Measurements from ENCODE around the gene C3orf49. TPM values are rescaled to one million over a fixed set of nuclear protein-coding genes. Genes with fewer than 3 reads are reported as not detected.

Gene C3orf49
- polyA plus RNA-seq, 1 of the 3 experiments (the other 2 are of a cell fraction) = not detected

- TF ChIP-seq, protein P1, sequence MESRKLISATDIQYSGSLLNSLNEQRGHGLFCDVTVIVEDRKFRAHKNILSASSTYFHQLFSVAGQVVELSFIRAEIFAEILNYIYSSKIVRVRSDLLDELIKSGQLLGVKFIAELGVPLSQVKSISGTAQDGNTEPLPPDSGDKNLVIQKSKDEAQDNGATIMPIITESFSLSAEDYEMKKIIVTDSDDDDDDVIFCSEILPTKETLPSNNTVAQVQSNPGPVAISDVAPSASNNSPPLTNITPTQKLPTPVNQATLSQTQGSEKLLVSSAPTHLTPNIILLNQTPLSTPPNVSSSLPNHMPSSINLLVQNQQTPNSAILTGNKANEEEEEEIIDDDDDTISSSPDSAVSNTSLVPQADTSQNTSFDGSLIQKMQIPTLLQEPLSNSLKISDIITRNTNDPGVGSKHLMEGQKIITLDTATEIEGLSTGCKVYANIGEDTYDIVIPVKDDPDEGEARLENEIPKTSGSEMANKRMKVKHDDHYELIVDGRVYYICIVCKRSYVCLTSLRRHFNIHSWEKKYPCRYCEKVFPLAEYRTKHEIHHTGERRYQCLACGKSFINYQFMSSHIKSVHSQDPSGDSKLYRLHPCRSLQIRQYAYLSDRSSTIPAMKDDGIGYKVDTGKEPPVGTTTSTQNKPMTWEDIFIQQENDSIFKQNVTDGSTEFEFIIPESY (IDR thresholded peaks at IDR 0.05; ENCODE audit: borderline replicate concordance, low read depth) = no peak
- no peak for TF ChIP-seq YY1 (IDR thresholded peaks at IDR 0.05; ENCODE audit: low read depth)
- TF ChIP-seq FOSL2 (IDR thresholded peaks at IDR 0.05; ENCODE audit: borderline replicate concordance, low read depth) = peak; percentile 43; the same call in 1 of the 2 replicates
- TF ChIP-seq SIN3A (IDR thresholded peaks at IDR 0.05; ENCODE audit: borderline replicate concordance, low read depth, low read length) = no peak
- TF ChIP-seq, protein P2, sequence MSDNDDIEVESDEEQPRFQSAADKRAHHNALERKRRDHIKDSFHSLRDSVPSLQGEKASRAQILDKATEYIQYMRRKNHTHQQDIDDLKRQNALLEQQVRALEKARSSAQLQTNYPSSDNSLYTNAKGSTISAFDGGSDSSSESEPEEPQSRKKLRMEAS (IDR thresholded peaks at IDR 0.05; ENCODE audit: low read depth) = no peak
- no peak for TF ChIP-seq GATA2 (CRISPR knock-in tag; IDR thresholded peaks at IDR 0.05)
- no peak for TF ChIP-seq NFIC (IDR thresholded peaks at IDR 0.05; ENCODE audit: borderline replicate concordance)
Measured at GRCh38 chr3:63824309-63824708, 5.2 kb downstream of the C3orf49 start (continued).

- H3F3A ChIP-seq (replicated peaks; ENCODE audit: insufficient read depth) = no peaks in the 10 kb centered on the region
- H3K9ac ChIP-seq = no peak overlapping the region
- no peaks in the 10 kb centered on the region for H3K4me1 ChIP-seq (ENCODE audit: control insufficient read depth in 1 of 2, insufficient read depth in 2 of 2, low read depth in 1 of 2, low read length in 1 of 2)
- no peaks in the 10 kb centered on the region for H3K27me3 ChIP-seq (ENCODE audit: insufficient read depth)
- H3K9me3 ChIP-seq = no peaks in the 10 kb centered on the region
- H3K9me2 ChIP-seq = no peaks in the 10 kb centered on the region
- H3K27ac ChIP-seq (ENCODE audit: low read depth in 2 of 2, low read length in 1 of 2) = no peak overlapping the region
- H3K79me2 ChIP-seq (ENCODE audit: insufficient read depth) = no peaks in the 10 kb centered on the region
- TF ChIP-seq NFIC (IDR thresholded peaks at IDR 0.05; ENCODE audit: borderline replicate concordance) = no peak
- TF ChIP-seq RAD21 (IDR thresholded peaks at IDR 0.05; ENCODE audit: low read length) = no peak
- TF ChIP-seq JUND (IDR thresholded peaks at IDR 0.05) = no peak
- TF ChIP-seq SIN3A (IDR thresholded peaks at IDR 0.05; ENCODE audit: borderline replicate concordance, low read depth, low read length) = no peak
- TF ChIP-seq NRF1 (IDR thresholded peaks at IDR 0.05; ENCODE audit: low read depth, low read length) = no peak
- no peak for TF ChIP-seq RCOR1 (IDR thresholded peaks at IDR 0.05; ENCODE audit: low read length)
- no peak for TF ChIP-seq CTCF (IDR thresholded peaks at IDR 0.05)
- no peak for TF ChIP-seq TEAD4 (IDR thresholded peaks at IDR 0.05; ENCODE audit: borderline replicate concordance, insufficient read depth)
- TF ChIP-seq RFX5 (IDR thresholded peaks at IDR 0.05; ENCODE audit: low read length) = no peak
- TF ChIP-seq, protein P3, sequence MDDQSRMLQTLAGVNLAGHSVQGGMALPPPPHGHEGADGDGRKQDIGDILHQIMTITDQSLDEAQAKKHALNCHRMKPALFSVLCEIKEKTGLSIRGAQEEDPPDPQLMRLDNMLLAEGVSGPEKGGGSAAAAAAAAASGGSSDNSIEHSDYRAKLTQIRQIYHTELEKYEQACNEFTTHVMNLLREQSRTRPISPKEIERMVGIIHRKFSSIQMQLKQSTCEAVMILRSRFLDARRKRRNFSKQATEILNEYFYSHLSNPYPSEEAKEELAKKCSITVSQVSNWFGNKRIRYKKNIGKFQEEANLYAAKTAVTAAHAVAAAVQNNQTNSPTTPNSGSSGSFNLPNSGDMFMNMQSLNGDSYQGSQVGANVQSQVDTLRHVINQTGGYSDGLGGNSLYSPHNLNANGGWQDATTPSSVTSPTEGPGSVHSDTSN (IDR thresholded peaks at IDR 0.05) = no peak
- no peak for TF ChIP-seq TAF1 (IDR thresholded peaks at IDR 0.05; ENCODE audit: borderline replicate concordance, low read depth, low read length)
- TF ChIP-seq USF2 (IDR thresholded peaks at IDR 0.05; ENCODE audit: borderline replicate concordance, low read depth, low read length) = no peak
- TF ChIP-seq, protein P4, sequence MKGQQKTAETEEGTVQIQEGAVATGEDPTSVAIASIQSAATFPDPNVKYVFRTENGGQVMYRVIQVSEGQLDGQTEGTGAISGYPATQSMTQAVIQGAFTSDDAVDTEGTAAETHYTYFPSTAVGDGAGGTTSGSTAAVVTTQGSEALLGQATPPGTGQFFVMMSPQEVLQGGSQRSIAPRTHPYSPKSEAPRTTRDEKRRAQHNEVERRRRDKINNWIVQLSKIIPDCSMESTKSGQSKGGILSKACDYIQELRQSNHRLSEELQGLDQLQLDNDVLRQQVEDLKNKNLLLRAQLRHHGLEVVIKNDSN (IDR thresholded peaks at IDR 0.05; ENCODE audit: borderline replicate concordance, low read depth) = no peak
- TF ChIP-seq RXRA (IDR thresholded peaks at IDR 0.05; ENCODE audit: borderline replicate concordance, low read depth) = no peak
- no peak for TF ChIP-seq FOXM1 (IDR thresholded peaks at IDR 0.05; ENCODE audit: low read depth)
- no peak for TF ChIP-seq MXI1 (IDR thresholded peaks at IDR 0.05; ENCODE audit: low read depth, low read length)
- H2AFZ ChIP-seq (ENCODE audit: low read depth) = no peak overlapping the region
- ChIA-PET CTCF (interaction anchor here (0.9 to 7.2 kb wide), 4 partner anchors 9 to 480 kb away, joined by 3 to 38 read pairs (median 18); partner anchors contain the start of gene C3orf49), POLR2A (interaction anchor here (0.6 kb wide), 1 partner anchor 23 kb away, joined by 5 read pairs; no protein-coding TSS in a partner anchor)
- H3K4me3 ChIP-seq (ENCODE audit: low read depth in 2 of 2, low read length in 1 of 2) = no peak overlapping the region
- no peak for DNase-seq
- H3K4me2 ChIP-seq = no peak overlapping the region
- 95% methylated on average over 6 of the region's 6 CpGs for WGBS (ENCODE audit: low lambda C conversion rate)
- H4K20me1 ChIP-seq (ENCODE audit: insufficient read depth) = no peaks in the 10 kb centered on the region
- peaks cover 39 to 63% of the 10 kb centered on the region in 2 experiments for H3K36me3 ChIP-seq (replicated peaks in 1 of 2; ENCODE audit: control insufficient read depth in 1 of 2, insufficient read depth in 2 of 2, low read length in 1 of 2)
Measured at GRCh38 chr3:63830526-63830925, 11.4 kb downstream of the C3orf49 start.

Data from SK-N-SH (cell line).